Measurements from ENCODE around the gene CACNG1.

DNA sequence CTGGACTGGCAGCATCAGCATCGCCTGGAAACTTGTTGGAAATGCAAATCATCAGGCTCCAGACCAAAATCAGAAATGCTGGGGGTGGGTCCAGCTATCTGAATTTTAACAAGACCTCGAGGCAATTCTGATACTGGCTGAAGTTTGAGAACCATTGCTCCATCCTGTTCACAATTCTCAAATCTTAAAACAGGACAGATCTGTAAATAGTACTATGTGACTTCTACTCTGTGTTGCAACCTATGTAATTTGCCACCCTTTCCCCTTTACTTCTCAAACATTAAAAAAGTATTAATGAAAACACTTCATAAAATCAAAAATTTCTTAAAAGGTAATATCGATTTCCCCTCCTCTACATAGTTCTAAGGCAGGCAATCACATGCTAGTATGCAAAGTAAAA lies 28.5 kb downstream of the CACNG1 start:
- TF ChIP-seq, protein P1, sequence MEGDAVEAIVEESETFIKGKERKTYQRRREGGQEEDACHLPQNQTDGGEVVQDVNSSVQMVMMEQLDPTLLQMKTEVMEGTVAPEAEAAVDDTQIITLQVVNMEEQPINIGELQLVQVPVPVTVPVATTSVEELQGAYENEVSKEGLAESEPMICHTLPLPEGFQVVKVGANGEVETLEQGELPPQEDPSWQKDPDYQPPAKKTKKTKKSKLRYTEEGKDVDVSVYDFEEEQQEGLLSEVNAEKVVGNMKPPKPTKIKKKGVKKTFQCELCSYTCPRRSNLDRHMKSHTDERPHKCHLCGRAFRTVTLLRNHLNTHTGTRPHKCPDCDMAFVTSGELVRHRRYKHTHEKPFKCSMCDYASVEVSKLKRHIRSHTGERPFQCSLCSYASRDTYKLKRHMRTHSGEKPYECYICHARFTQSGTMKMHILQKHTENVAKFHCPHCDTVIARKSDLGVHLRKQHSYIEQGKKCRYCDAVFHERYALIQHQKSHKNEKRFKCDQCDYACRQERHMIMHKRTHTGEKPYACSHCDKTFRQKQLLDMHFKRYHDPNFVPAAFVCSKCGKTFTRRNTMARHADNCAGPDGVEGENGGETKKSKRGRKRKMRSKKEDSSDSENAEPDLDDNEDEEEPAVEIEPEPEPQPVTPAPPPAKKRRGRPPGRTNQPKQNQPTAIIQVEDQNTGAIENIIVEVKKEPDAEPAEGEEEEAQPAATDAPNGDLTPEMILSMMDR (IDR thresholded peaks at IDR 0.05; ENCODE audit: low read depth, low read length) = no peak
- no peak for TF ChIP-seq MAX (IDR thresholded peaks at IDR 0.05; ENCODE audit: low read depth, low read length)
- TF ChIP-seq POLR2A (IDR thresholded peaks at IDR 0.05; ENCODE audit: extremely low read depth, insufficient read length) = no peak
